Esophagus muscularis mucosa (tissue), 4 donors: Measurements from ENCODE around the gene FREM1. TPM values are rescaled to one million over a fixed set of nuclear protein-coding genes. Genes with fewer than 3 reads are reported as not detected.

Experiments
- DNase-seq: peaks from one replicate; pipeline ENCODE4 v3.0.0-alpha.2; 2017; ENCODE audit errors: extremely low spot score
- H3K27ac ChIP-seq, 4 donors: fragments of 200-600 bp; sonication (generic); replicated peaks in 1 of 4; 1 replicate in 3 of 4; 2 replicates in 1 of 4; pipeline ENCODE4 v1.5.1; 2016 to 2019; ENCODE audit warnings: mild to moderate bottlenecking in 1 of 4
- H3K27me3 ChIP-seq, 4 donors: fragments of 200-600 bp; sonication (generic); one replicate each; pipeline versions ENCODE4 v1.5.1 to v1.6.0; 2016 to 2019
- H3K36me3 ChIP-seq, 4 donors: fragments of 200-600 bp; sonication (generic); one replicate each; pipeline ENCODE4 v1.5.1; 2016 to 2019
- H3K4me1 ChIP-seq, 4 donors: fragments of 200-600 bp; sonication (generic); one replicate each; pipeline ENCODE4 v1.5.1; 2016 to 2019
- H3K4me3 ChIP-seq, 4 donors: fragments of 200-600 bp; sonication (generic); 1 replicate in 2 of 4; 2 replicates in 2 of 4; pipeline ENCODE4 v1.5.1; 2016 to 2019; ENCODE audit warnings: mild to moderate bottlenecking in 4 of 4, moderate library complexity in 1 of 4
- H3K9me3 ChIP-seq, 4 donors: fragments of 200-600 bp; sonication (generic); 1 replicate in 3 of 4; 2 replicates in 1 of 4; pipeline ENCODE4 v1.5.1; 2016 to 2019
- EP300 ChIP-seq: sonication (generic); formaldehyde crosslinking; IDR thresholded peaks from one replicate; pipeline ENCODE4 v1.6.1; 2017; ENCODE audit warnings: antibody characterized with exemption
- POLR2A ChIP-seq: fragments of 450-650 bp; IDR thresholded peaks from one replicate; pipeline ENCODE4 v1.6.1; 2017; ENCODE audit warnings: antibody characterized with exemption, moderate library complexity, mild to moderate bottlenecking, low read depth
- POLR2AphosphoS5 ChIP-seq, 2 donors: sonication (generic); formaldehyde crosslinking; IDR thresholded peaks; one replicate each; pipeline ENCODE4 v1.6.1; 2017; ENCODE audit warnings: antibody characterized with exemption in 2 of 2
- WGBS: methylation state at CpG from one replicate; pipeline ENCODE4 v1.1.5; 2018; 5-methylcytosine and 5-hydroxymethylcytosine counted together
- intact Hi-C: fragments of 100-400 bp; cut with DNase I; formaldehyde crosslinking; loops from one replicate; pipeline ENCODE4 v1.15.1; 2023
- total RNA-seq, 4 donors: library from RNA; depleted of rRNA; stranded (reverse); fragments of >200 nt; gene quantifications; one replicate each; pipeline versions ENCODE4 v1.1.0 to v1.2.1, GENCODE V29; 2016
- TF ChIP-seq, protein P1 (sequence below), 3 experiments: fragments of 200-600 bp in 2 of 3; fragments of 450-650 bp in 1 of 3; sonication (generic) in 2 of 3; IDR thresholded peaks; one replicate each; pipeline ENCODE4 v1.5.1; 2017 to 2019; ENCODE audit warnings: antibody characterized with exemption in 3 of 3, mild to moderate bottlenecking in 2 of 3, moderate library complexity in 1 of 3

Gene FREM1
- total RNA-seq, 4 donors from 2014 or later = 0.58 to 3.5 (median 1.9) TPM

- DNase-seq = no peak
- intact Hi-C loops = no loop called here
Measured at GRCh38 chr9:14778565-14778964, 131.7 kb downstream of the FREM1 start.

DNA sequence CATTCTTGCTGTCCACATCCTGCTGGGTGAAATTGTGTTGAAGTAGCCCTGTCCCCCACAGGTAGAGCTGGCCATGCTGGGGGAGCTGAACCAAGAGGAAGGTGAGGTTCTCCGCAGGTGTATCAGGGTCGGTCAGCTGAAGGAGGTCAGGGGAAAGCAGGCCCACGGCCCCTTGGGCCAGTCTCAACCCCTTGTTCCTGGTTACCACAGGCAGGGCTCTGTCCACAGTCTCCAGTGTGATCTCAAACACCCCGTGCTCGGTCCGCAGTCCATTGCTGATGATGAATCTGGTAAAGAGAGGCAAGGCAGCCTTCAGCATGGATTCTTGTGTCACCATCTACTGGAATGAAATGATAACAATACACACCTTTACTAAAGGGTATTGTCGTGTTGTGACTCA is 134.3 kb downstream of the FREM1 start:
- H3K27me3 ChIP-seq = no peaks in the 10 kb centered on the region
- H3K4me1 ChIP-seq = no peaks in the 10 kb centered on the region
- DNase-seq = no peak
- H3K4me3 ChIP-seq = no peak overlapping the region
- intact Hi-C loops = no loop called here
- no peaks in the 10 kb centered on the region for H3K36me3 ChIP-seq
- no peak overlapping the region for H3K27ac ChIP-seq
- TF ChIP-seq POLR2A = no peak
- TF ChIP-seq, protein P1, sequence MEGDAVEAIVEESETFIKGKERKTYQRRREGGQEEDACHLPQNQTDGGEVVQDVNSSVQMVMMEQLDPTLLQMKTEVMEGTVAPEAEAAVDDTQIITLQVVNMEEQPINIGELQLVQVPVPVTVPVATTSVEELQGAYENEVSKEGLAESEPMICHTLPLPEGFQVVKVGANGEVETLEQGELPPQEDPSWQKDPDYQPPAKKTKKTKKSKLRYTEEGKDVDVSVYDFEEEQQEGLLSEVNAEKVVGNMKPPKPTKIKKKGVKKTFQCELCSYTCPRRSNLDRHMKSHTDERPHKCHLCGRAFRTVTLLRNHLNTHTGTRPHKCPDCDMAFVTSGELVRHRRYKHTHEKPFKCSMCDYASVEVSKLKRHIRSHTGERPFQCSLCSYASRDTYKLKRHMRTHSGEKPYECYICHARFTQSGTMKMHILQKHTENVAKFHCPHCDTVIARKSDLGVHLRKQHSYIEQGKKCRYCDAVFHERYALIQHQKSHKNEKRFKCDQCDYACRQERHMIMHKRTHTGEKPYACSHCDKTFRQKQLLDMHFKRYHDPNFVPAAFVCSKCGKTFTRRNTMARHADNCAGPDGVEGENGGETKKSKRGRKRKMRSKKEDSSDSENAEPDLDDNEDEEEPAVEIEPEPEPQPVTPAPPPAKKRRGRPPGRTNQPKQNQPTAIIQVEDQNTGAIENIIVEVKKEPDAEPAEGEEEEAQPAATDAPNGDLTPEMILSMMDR (IDR thresholded peaks at IDR 0.05) = no peak
- no peak for TF ChIP-seq POLR2AphosphoS5 (IDR thresholded peaks at IDR 0.05)
- TF ChIP-seq EP300 = no peak
- 92% methylated on average over 7 of the region's 7 CpGs for WGBS
- H3K9me3 ChIP-seq = no peaks in the 10 kb centered on the region

More at GRCh38 chr9:14778565-14778964, 131.7 kb downstream of the FREM1 start:
- Histone ChIP-seq H3K4me1 (no peaks in the 10 kb centered on the region), H3K27ac (no peak overlapping the region), H3K36me3 (no peaks in the 10 kb centered on the region), H3K9me3 (no peaks in the 10 kb centered on the region), H3K4me3 (no peak overlapping the region), H3K27me3 (no peaks in the 10 kb centered on the region)
- 92% methylated on average over 6 of the region's 6 CpGs for WGBS
- TF ChIP-seq, protein P1 (IDR thresholded peaks at IDR 0.05) = no peak
- no peak for TF ChIP-seq POLR2AphosphoS5 (IDR thresholded peaks at IDR 0.05)
- no peak for TF ChIP-seq EP300

GRCh38 chr9:14770592-14770991 is 139.6 kb downstream of the FREM1 start:
- no peak for TF ChIP-seq POLR2A
- no peak for DNase-seq
- no peak overlapping the region for H3K4me3 ChIP-seq
- no peaks in the 10 kb centered on the region for H3K36me3 ChIP-seq
- no peak overlapping the region for H3K27ac ChIP-seq
- H3K9me3 ChIP-seq = no peaks in the 10 kb centered on the region
- H3K4me1 ChIP-seq = peaks cover 0 to 4% (median 0%) of the 10 kb centered on the region in 4 donors
- no peaks in the 10 kb centered on the region for H3K27me3 ChIP-seq
- 81% methylated on average over 7 of the region's 7 CpGs for WGBS
- intact Hi-C loops = no loop called here

- no peak overlapping the region for H3K4me3 ChIP-seq
- H3K9me3 ChIP-seq = no peaks in the 10 kb centered on the region
- intact Hi-C loops = loop anchor here (2.0 kb wide), 1 partner anchor 152 kb away; no protein-coding TSS in a partner anchor
- peaks cover 0 to 4% (median 0%) of the 10 kb centered on the region in 4 donors for H3K4me1 ChIP-seq
- DNase-seq = no peak
- H3K27me3 ChIP-seq = no peaks in the 10 kb centered on the region
- H3K27ac ChIP-seq = no peak overlapping the region
- 41% methylated on average over 3 of the region's 3 CpGs for WGBS
- TF ChIP-seq POLR2AphosphoS5 (IDR thresholded peaks at IDR 0.05) (no peak), EP300 (no peak)
- TF ChIP-seq, protein P1 (IDR thresholded peaks at IDR 0.05) = no peak
- no peaks in the 10 kb centered on the region for H3K36me3 ChIP-seq
Measured at GRCh38 chr9:14769230-14769571, 141.0 kb downstream of the FREM1 start.

GRCh38 chr9:14768405-14769229 is 141.6 kb downstream of the FREM1 start:
- Histone ChIP-seq H3K27me3 (no peaks in the 10 kb centered on the region), H3K4me3 (no peak overlapping the region), H3K9me3 (no peaks in the 10 kb centered on the region), H3K36me3 (no peaks in the 10 kb centered on the region), H3K27ac (no peak overlapping the region), H3K4me1 (peaks cover 0 to 4% (median 0%) of the 10 kb centered on the region in 4 donors)
- DNase-seq = no peak
- TF ChIP-seq EP300 = no peak
- TF ChIP-seq POLR2AphosphoS5 (IDR thresholded peaks at IDR 0.05) = no peak
- no peak for TF ChIP-seq POLR2A
- TF ChIP-seq, protein P1 (IDR thresholded peaks at IDR 0.05) = peak; percentile 65 to 83 (median 70)
- WGBS = 29% methylated on average over 8 of the region's 8 CpGs
- intact Hi-C loops = loop anchor here (2.0 kb wide), 1 partner anchor 152 kb away; no protein-coding TSS in a partner anchor
